GM12872 (cell line): Measurements from ENCODE around the gene SPATA32.

ENCODE experiments used
- CTCF ChIP-seq: IDR thresholded peaks from 3 replicates; pipeline ENCODE4 v1.5.1; 2011; ENCODE audit warnings: low read depth, mild to moderate bottlenecking, low read length, moderate library complexity; ENCODE audit not compliant: insufficient read depth

SPATA32 gene

DNA sequence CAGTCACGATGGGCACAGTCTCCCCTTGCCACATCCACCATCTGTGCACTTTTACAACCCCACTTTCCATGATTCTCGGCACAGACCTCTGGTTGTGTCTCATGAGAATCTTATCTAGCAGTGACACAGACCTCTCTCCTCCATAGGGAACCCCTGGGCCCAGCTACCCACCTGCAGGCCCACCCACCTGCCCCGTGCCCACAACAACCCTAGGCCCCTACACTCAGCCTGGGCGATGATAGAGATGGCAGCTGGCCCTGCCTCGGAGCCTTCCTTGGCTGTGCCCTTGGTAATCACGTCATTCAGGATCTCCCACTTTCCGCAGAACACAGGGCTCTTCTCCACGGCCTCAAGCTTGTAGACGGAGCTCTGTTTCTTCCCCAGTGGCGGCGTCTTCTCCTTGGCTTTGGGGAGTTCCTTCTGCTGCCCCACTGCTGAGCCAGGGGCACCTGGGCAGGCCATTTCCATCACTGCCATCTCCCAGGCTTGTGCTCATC is 28.4 kb upstream of the SPATA32 start:
- TF ChIP-seq CTCF: no peak

GRCh38 chr17:45289301-45290268 is 27.7 kb upstream of the SPATA32 start:
- no peak for TF ChIP-seq CTCF

DNA sequence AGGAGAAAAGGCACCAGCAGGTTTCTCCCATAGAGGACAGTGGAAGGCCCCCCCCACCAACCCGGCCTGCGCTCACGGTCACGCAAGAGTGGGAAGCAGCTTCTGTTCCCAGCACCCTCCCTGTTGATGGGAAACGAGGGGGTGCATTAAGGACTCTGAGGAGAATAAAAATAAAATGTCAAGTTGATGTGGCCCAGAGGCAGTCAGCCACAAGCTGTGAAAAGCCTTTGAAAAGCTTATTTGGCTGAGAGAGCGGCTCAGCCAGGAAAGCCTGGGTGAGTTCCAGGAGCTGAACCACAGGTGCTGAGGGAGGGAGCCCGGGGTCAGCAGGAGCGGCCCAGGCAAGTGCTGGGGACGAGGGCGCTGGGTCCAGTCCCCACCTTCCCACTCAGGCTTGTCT is 26.9 kb upstream of the SPATA32 start:
- TF ChIP-seq CTCF: no peak

DNA sequence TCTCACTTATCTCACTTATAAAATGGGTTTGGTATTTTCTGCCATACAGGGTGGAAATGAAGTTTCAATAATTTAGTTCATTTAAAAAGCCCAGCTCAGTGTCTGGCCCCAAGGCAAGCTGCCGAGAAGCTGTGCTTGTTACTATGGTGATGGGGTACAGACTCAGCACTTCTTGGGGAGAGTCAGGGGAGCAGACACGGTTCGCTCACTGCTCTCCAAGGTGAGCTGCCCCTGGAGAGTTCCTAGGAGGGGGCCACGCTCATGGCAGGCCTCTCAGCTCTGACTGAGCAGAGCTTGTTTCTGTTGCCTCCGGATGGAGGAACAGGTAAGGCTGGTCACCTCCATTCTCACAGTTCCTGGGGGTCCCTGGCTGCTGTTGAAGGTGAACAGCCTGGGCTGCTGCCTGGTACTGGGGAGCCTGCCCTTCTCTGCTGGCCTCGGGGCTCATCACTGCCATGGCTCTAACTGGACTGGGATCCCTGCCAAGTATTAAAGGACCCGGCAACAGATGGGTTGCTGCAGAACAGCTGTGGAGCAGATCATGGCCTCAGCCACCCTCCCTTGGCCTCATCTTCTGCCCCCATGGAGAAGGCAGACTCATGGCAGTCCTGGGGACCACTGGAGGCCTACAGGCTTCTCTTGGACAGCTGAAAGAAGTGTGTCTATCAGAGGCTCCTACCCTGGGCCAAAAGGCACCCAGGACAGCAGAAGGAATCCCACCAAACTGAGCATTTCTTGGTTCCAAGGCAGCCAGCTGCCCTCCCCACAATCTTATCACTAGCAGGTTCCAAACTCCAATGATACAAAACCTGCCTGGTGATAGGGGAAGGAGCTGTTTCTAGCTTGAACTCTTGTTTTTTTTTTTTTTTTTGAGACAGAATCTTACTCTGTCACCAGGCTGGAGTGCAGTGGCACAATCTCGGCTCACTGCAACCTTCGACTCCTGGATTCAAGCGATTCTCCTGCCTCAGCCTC is 25.9 kb upstream of the SPATA32 start:
- TF ChIP-seq CTCF: no peak

DNA sequence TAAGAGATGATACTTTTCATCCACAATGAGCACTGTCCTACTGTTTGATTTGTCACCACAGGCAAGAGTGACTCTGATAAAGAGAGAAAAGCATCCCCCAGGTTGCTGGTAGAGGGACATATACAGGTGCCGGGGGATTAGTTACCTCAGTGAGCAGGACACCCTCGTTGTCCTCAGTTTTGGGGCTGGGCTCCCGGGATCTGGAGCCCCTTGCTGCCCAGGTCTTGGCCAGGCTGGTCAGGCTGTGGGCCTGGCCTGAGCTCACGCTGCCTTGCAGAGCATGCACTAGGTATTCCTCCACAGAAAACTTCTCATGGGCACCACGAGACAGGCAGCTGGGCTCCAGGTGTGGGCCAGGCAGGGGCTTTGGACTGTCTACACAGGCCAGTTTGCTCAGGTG is 24.4 kb upstream of the SPATA32 start:
- TF ChIP-seq CTCF: no peak

DNA sequence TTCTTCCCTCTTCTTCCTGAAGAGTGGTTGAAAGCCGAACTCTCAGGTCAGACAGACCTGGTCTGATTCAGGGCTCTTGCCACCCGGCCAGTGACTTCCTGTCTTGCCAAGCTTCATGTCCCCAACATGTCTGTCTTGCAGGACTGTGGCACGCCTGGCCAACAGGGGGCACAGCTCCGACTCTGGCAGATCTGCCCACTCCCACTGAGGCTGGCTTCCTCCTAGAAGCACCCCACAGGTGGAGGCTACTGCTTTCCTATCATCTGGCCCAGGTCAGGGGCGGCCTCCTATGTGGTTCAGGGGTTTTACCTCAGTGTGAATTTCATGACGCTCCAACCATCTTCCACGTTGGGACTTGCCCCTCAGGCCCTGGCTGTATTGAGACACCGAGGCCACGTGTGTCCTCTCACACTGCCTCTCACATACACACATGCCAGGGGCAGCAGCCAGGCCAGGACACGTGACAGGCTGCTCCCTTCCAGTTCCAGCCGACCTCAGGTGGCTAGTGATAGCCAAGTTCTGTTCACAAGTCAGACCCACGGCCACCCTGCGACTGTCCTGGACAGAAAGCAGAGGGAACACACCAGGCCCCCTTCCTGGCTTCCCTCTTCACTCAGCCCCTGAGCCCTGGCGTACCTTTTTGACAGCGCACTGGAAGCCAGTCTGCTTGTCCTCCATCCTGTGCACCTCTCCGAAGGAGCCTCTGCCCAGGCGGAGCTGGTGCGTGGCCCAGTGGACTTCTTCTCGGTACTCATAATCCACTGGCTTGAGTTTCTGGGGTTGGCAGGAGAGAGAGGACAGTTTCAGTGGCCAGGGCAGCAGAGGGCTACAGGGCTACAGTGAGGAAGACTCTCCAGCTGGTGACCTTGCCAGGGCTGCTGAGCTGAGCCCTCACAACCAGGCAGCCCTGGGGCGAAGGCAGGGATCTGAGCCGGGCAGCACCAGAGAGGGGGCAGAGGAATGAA is 22.6 kb upstream of the SPATA32 start:
- peak; percentile 57 for TF ChIP-seq CTCF
